SK-N-SH (cell line): ENCODE results near the gene UBL4B. TPM values are rescaled to one million over a fixed set of nuclear protein-coding genes. Genes with fewer than 3 reads are reported as not detected.

Experiments used
- CTCF ChIA-PET: fragments of 300-600, 350-600 bp; formaldehyde crosslinking; extraction: SDS; loops from one replicate; lab custom pipeline; 2021; lab: Yijun Ruan, JAX
- POLR2A ChIA-PET: fragments of 350-600 bp; sonication (Branson Sonifier 250); formaldehyde crosslinking; extraction: SDS; loops from one replicate; lab custom pipeline; 2020; ENCODE audit warnings: antibody characterized with exemption, inconsistent platforms; lab: Yijun Ruan, JAX
- DNase-seq: peaks from one replicate; pipeline ENCODE4 v3.0.0; 2012
- H2AFZ ChIP-seq: fragments of 200-600 bp; sonication (generic); 2 replicates; pipeline ENCODE4 v1.8.1; 2016; ENCODE audit warnings: antibody characterized with exemption, mild to moderate bottlenecking, low read depth
- H3F3A ChIP-seq: fragments of 200-600 bp; sonication (generic); replicated peaks from 2 replicates; pipeline ENCODE3; 2016; ENCODE audit warnings: antibody characterized with exemption, mild to moderate bottlenecking; ENCODE audit not compliant: insufficient read depth
- H3K27ac ChIP-seq, 2 experiments: fragments of 200-500 bp in 1 of 2; fragments of 200-600 bp in 1 of 2; sonication (Bioruptor generic) in 1 of 2; sonication (generic), shearing (Covaris generic) in 1 of 2; 2 replicates each; pipeline versions ENCODE4 v1.5.1 to v1.6.1; 2014 to 2016; ENCODE audit warnings: low read depth in 2 of 2, inconsistent platforms in 1 of 2, low read length in 1 of 2, mild to moderate bottlenecking in 1 of 2, mixed read lengths in 1 of 2
- H3K27me3 ChIP-seq: fragments of 200-600 bp; sonication (generic), shearing (Covaris generic); 2 replicates; pipeline ENCODE4 v1.6.1; 2016; ENCODE audit warnings: mixed run types; ENCODE audit not compliant: insufficient read depth
- H3K36me3 ChIP-seq, 2 experiments: fragments of 200-500 bp in 1 of 2; fragments of 200-600 bp in 1 of 2; sonication (Bioruptor generic) in 1 of 2; sonication (generic) in 1 of 2; replicated peaks in 1 of 2; 2 replicates each; pipeline versions ENCODE3 to v1.5.1; 2014 to 2016; ENCODE audit warnings: low read length in 1 of 2, mild to moderate bottlenecking in 1 of 2; ENCODE audit not compliant: insufficient read depth in 2 of 2, control insufficient read depth in 1 of 2
- H3K4me1 ChIP-seq, 2 experiments: fragments of 200-500 bp in 1 of 2; fragments of 200-600 bp in 1 of 2; sonication (Bioruptor generic) in 1 of 2; sonication (generic), shearing (Covaris generic) in 1 of 2; 2 replicates each; pipeline versions ENCODE4 v1.5.1 to v1.6.1; 2014 to 2016; ENCODE audit warnings: low read depth in 1 of 2, low read length in 1 of 2, mixed run types in 1 of 2; ENCODE audit not compliant: insufficient read depth in 2 of 2, control insufficient read depth in 1 of 2
- H3K4me2 ChIP-seq: fragments of 200-600 bp; sonication (generic), shearing (Covaris generic); 2 replicates; pipeline ENCODE4 v1.6.1; 2017; ENCODE audit warnings: mixed run types
- H3K4me3 ChIP-seq, 2 experiments: fragments of 200-500 bp in 1 of 2; fragments of 200-600 bp in 1 of 2; sonication (Bioruptor generic) in 1 of 2; sonication (generic), shearing (Covaris generic) in 1 of 2; 2 replicates each; pipeline versions ENCODE4 v1.5.1 to v1.8.1; 2014 to 2016; ENCODE audit warnings: low read depth in 2 of 2, inconsistent platforms in 1 of 2, low read length in 1 of 2, mild to moderate bottlenecking in 1 of 2, mixed read lengths in 1 of 2, moderate library complexity in 1 of 2
- H3K79me2 ChIP-seq: fragments of 200-600 bp; sonication (generic); 2 replicates; pipeline ENCODE4 v1.8.1; 2017; ENCODE audit warnings: mild to moderate bottlenecking; ENCODE audit not compliant: insufficient read depth
- H3K9ac ChIP-seq: fragments of 200-600 bp; sonication (generic); 2 replicates; pipeline ENCODE4 v1.6.1; 2017; ENCODE audit warnings: mixed run types
- H3K9me2 ChIP-seq: fragments of 200-600 bp; sonication (generic); 2 replicates; pipeline ENCODE4 v1.6.1; 2017; ENCODE audit warnings: mixed run types
- H3K9me3 ChIP-seq: fragments of 200-600 bp; sonication (generic); 2 replicates; pipeline ENCODE4 v1.6.1; 2017; ENCODE audit warnings: mixed run types, mild to moderate bottlenecking, moderate library complexity
- H4K20me1 ChIP-seq: fragments of 200-600 bp; sonication (generic); 2 replicates; pipeline ENCODE4 v1.6.1; 2017; ENCODE audit warnings: mild to moderate bottlenecking, mixed run types; ENCODE audit not compliant: insufficient read depth
- CHD2 ChIP-seq: fragments of 150-350 bp; IDR thresholded peaks from 2 replicates; pipeline ENCODE4 v1.6.1; 2018; ENCODE audit warnings: low read length; ENCODE audit not compliant: partially characterized antibody
- EP300 ChIP-seq, 2 experiments: IDR thresholded peaks; 2 replicates each; pipeline versions ENCODE4 v1.4.0 to v1.6.1; 2012; ENCODE audit warnings: borderline replicate concordance in 1 of 2, low read depth in 1 of 2, low read length in 1 of 2
- FOXJ3 ChIP-seq: sonication (generic); formaldehyde crosslinking; IDR thresholded peaks from 2 replicates; pipeline ENCODE4 v1.5.1; 2020; ENCODE audit warnings: mild to moderate bottlenecking, missing genetic modification reagents
- GABPA ChIP-seq: IDR thresholded peaks from 2 replicates; pipeline ENCODE4 v1.4.0; 2012; ENCODE audit warnings: low read depth, mild to moderate bottlenecking
- GATA2 ChIP-seq: sonication (generic); formaldehyde crosslinking; IDR thresholded peaks from 2 replicates; pipeline ENCODE4 v1.5.0; 2020; ENCODE audit warnings: mild to moderate bottlenecking, missing genetic modification reagents
- NRF1 ChIP-seq: IDR thresholded peaks from 2 replicates; pipeline ENCODE4 v1.6.1; 2012; ENCODE audit warnings: low read depth, mild to moderate bottlenecking, low read length
- PBX3 ChIP-seq: IDR thresholded peaks from 2 replicates; pipeline ENCODE4; 2012
- RCOR1 ChIP-seq: fragments of 150-350 bp; IDR thresholded peaks from 2 replicates; pipeline ENCODE4 v1.6.1; 2017; ENCODE audit warnings: antibody characterized with exemption, low read length
- SIN3A ChIP-seq: IDR thresholded peaks from 2 replicates; pipeline ENCODE4 v1.6.1; 2012; ENCODE audit warnings: low read depth, mild to moderate bottlenecking, low read length, moderate library complexity, borderline replicate concordance
- WGBS: methylation state at CpG from one replicate; pipeline ENCODE4 v1.1.6; 2017; ENCODE audit warnings: low lambda C conversion rate; 5-methylcytosine and 5-hydroxymethylcytosine counted together
- polyA plus RNA-seq, 3 experiments: library from polyadenylated mRNA; depleted of rRNA; stranded (reverse); fragments of >200 nt; gene quantifications; 2 replicates each; pipeline ENCODE4 v1.2.3, GENCODE V29; 2012

UBL4B gene
- polyA plus RNA-seq, 1 of the 3 experiments (the other 2 are of a cell fraction), result not detected

GRCh38 chr1:110106013-110106941 is 6.0 kb upstream of the UBL4B start (continued):
- TF ChIP-seq CHD2, result peak; percentile 63
- TF ChIP-seq, all 33 proteins: peak for 7

- no peak overlapping the region for H3K4me2 ChIP-seq
- POLR2A ChIA-PET, result interaction anchor here (1.0 kb wide), 1 partner anchor 57 kb away, joined by 3 read pairs; no protein-coding TSS in a partner anchor
- H3K4me1 ChIP-seq, result peaks cover 0 to 65% of the 10 kb centered on the region in 2 experiments; a peak in 1 of 4 replicates
- H2AFZ ChIP-seq, result no peak overlapping the region
- H3K9me3 ChIP-seq, result no peaks in the 10 kb centered on the region
- no peak overlapping the region for H3K4me3 ChIP-seq
- WGBS, result 59% methylated on average over 6 of the region's 7 CpGs
- no peak overlapping the region for H3K9ac ChIP-seq
- H3K27ac ChIP-seq, result peak overlapping the region in 1 of 2 experiments; percentile 79; a peak in 2 of 4 replicates
- no peaks in the 10 kb centered on the region for H3K79me2 ChIP-seq
- no peaks in the 10 kb centered on the region for H4K20me1 ChIP-seq
- peak; percentile 70 for TF ChIP-seq GATA2 (CRISPR knock-in tag)
- TF ChIP-seq PBX3, result no peak
- peak in 1 of 2 experiments; percentile 74; a peak in 1 of 4 replicates for TF ChIP-seq EP300 (IDR thresholded peaks at IDR 0.05; ENCODE audit: borderline replicate concordance in 1 of 2, low read depth in 1 of 2, low read length in 1 of 2)
- TF ChIP-seq NRF1, result no peak
- TF ChIP-seq CHD2, result no peak
- TF ChIP-seq FOXJ3 (CRISPR knock-in tag), result peak; percentile 70; the same call in 1 of the 2 replicates
- TF ChIP-seq, all 33 proteins: peak for 3
- CTCF ChIA-PET, result interaction anchor here (0.7 to 51.7 kb wide), 8 partner anchors 9 to 388 kb away, joined by 4 to 1768 read pairs (median 6); partner anchors contain the start of gene STRIP1
- Histone ChIP-seq H3K27me3 (0 out of 2 replicates have a peak, but pooled peaks cover under 1% of the 10 kb centered on the region), H3K36me3 (no peaks in the 10 kb centered on the region), H3F3A (no peaks in the 10 kb centered on the region), H3K9me2 (no peaks in the 10 kb centered on the region)
- DNase-seq, result no peak
Measured at GRCh38 chr1:110107867-110108469, 4.3 kb upstream of the UBL4B start.

- H2AFZ ChIP-seq, result no peak overlapping the region
- DNase-seq, result peak; percentile 62
- no peaks in the 10 kb centered on the region for H3F3A ChIP-seq
- no peak overlapping the region for H3K4me3 ChIP-seq
- H3K27ac ChIP-seq, result peak overlapping the region in 1 of 2 experiments; percentile 17; a peak in 1 of 4 replicates
- ChIA-PET POLR2A (interaction anchor here (1.0 kb wide), 1 partner anchor 76 kb away, joined by 3 read pairs; no protein-coding TSS in a partner anchor), CTCF (interaction anchor here (1.2 to 51.7 kb wide), 4 partner anchors 23 to 85 kb away, joined by 3 to 1768 read pairs (median 4); partner anchors contain the start of gene STRIP1)
- H4K20me1 ChIP-seq, result no peaks in the 10 kb centered on the region
- no peaks in the 10 kb centered on the region for H3K79me2 ChIP-seq
- H3K9me2 ChIP-seq, result no peaks in the 10 kb centered on the region
- peaks cover 8% of the 10 kb centered on the region; the same call in 1 of the 2 replicates for H3K27me3 ChIP-seq
- no peaks in the 10 kb centered on the region for H3K36me3 ChIP-seq
- 84% methylated on average over 4 of the region's 4 CpGs for WGBS
- peak; percentile 39 for TF ChIP-seq CHD2
- no peak for TF ChIP-seq SIN3A
- no peak for TF ChIP-seq GABPA
- peak; percentile 62; the same call in 1 of the 2 replicates for TF ChIP-seq RCOR1
- no peak overlapping the region for H3K9ac ChIP-seq
- H3K4me1 ChIP-seq, result peaks cover 0 to 63% of the 10 kb centered on the region in 2 experiments; a peak in 1 of 4 replicates
- no peaks in the 10 kb centered on the region for H3K9me3 ChIP-seq
- H3K4me2 ChIP-seq, result no peak overlapping the region
Measured at GRCh38 chr1:110111081-110111480, 1.2 kb upstream of the UBL4B start.
